ENCODE data around the gene NMNAT3. TPM values are rescaled to one million over a fixed set of nuclear protein-coding genes. Genes with fewer than 3 reads are reported as not detected.

The NMNAT3 gene
- 0.04 TPM for polyA plus RNA-seq (2012; ENCODE audit: missing spikeins)

GRCh38 chr3:139677388-139678155, at the start of gene NMNAT3:
NMNAT3 (minus strand) TSS chr3:139677972; CDS start chr3:139627724, 50,248 bp downstream.
- DNase-seq (ENCODE audit: insufficient read length) (peak; percentile 54), FAIRE-seq (no peak)
- TF ChIP-seq TAF1 (IDR thresholded peaks at IDR 0.05; ENCODE audit: borderline replicate concordance, low read depth, low read length) (no peak), POLR2A (IDR thresholded peaks at IDR 0.05; ENCODE audit: low read depth, low read length) (no peak), POLR2AphosphoS5 (IDR thresholded peaks at IDR 0.05; ENCODE audit: low read depth, low read length) (no peak)

GRCh38 chr3:139721370-139721769, 43.6 kb upstream of the NMNAT3 start:
- FAIRE-seq, result no peak
- DNase-seq (ENCODE audit: insufficient read length), result no peak
- TF ChIP-seq POLR2A (IDR thresholded peaks at IDR 0.05; ENCODE audit: low read depth, low read length), result no peak
- no peak for TF ChIP-seq TAF1 (IDR thresholded peaks at IDR 0.05; ENCODE audit: borderline replicate concordance, low read depth, low read length)

GRCh38 chr3:139718415-139718814, 40.6 kb upstream of the NMNAT3 start:
- TF ChIP-seq TAF1 (IDR thresholded peaks at IDR 0.05; ENCODE audit: borderline replicate concordance, low read depth, low read length), result no peak
- no peak for TF ChIP-seq POLR2AphosphoS5 (IDR thresholded peaks at IDR 0.05; ENCODE audit: low read depth, low read length)
- no peak for TF ChIP-seq POLR2A (IDR thresholded peaks at IDR 0.05; ENCODE audit: low read depth, low read length)
- FAIRE-seq (no peak), DNase-seq (ENCODE audit: insufficient read length) (no peak)

- TF ChIP-seq TAF1 (IDR thresholded peaks at IDR 0.05; ENCODE audit: borderline replicate concordance, low read depth, low read length), result no peak
- TF ChIP-seq POLR2A (IDR thresholded peaks at IDR 0.05; ENCODE audit: low read depth, low read length), result no peak
- no peak for TF ChIP-seq POLR2AphosphoS5 (IDR thresholded peaks at IDR 0.05; ENCODE audit: low read depth, low read length)
- FAIRE-seq (no peak), DNase-seq (ENCODE audit: insufficient read length) (no peak)
These were observed 39.2 kb upstream of the NMNAT3 start for GRCh38 chr3:139716908-139717485.

GRCh38 chr3:139715743-139716360, 38.1 kb upstream of the NMNAT3 start:
- DNase-seq (ENCODE audit: insufficient read length) (no peak), FAIRE-seq (no peak)
- TF ChIP-seq POLR2A (IDR thresholded peaks at IDR 0.05; ENCODE audit: low read depth, low read length), result no peak
- TF ChIP-seq POLR2AphosphoS5 (IDR thresholded peaks at IDR 0.05; ENCODE audit: low read depth, low read length), result no peak
- TF ChIP-seq TAF1 (IDR thresholded peaks at IDR 0.05; ENCODE audit: borderline replicate concordance, low read depth, low read length), result no peak

- no peak for TF ChIP-seq POLR2AphosphoS5 (IDR thresholded peaks at IDR 0.05; ENCODE audit: low read depth, low read length)
- no peak for TF ChIP-seq POLR2A (IDR thresholded peaks at IDR 0.05; ENCODE audit: low read depth, low read length)
- no peak for TF ChIP-seq TAF1 (IDR thresholded peaks at IDR 0.05; ENCODE audit: borderline replicate concordance, low read depth, low read length)
- DNase-seq (ENCODE audit: insufficient read length) (no peak), FAIRE-seq (no peak)
These were observed 37.4 kb upstream of the NMNAT3 start for GRCh38 chr3:139715166-139715565.

- FAIRE-seq, result no peak
- no peak for DNase-seq (ENCODE audit: insufficient read length)
- TF ChIP-seq POLR2A (IDR thresholded peaks at IDR 0.05; ENCODE audit: low read depth, low read length) (no peak), POLR2AphosphoS5 (IDR thresholded peaks at IDR 0.05; ENCODE audit: low read depth, low read length) (no peak), TAF1 (IDR thresholded peaks at IDR 0.05; ENCODE audit: borderline replicate concordance, low read depth, low read length) (no peak)
These were observed 32.4 kb upstream of the NMNAT3 start for GRCh38 chr3:139710212-139710611.

GRCh38 chr3:139705631-139706030, 27.9 kb upstream of the NMNAT3 start:
- FAIRE-seq (no peak), DNase-seq (ENCODE audit: insufficient read length) (no peak)
- TF ChIP-seq POLR2AphosphoS5 (IDR thresholded peaks at IDR 0.05; ENCODE audit: low read depth, low read length) (no peak), POLR2A (IDR thresholded peaks at IDR 0.05; ENCODE audit: low read depth, low read length) (no peak), TAF1 (IDR thresholded peaks at IDR 0.05; ENCODE audit: borderline replicate concordance, low read depth, low read length) (no peak)

GRCh38 chr3:139696314-139696604, 18.5 kb upstream of the NMNAT3 start:
- FAIRE-seq (no peak), DNase-seq (ENCODE audit: insufficient read length) (no peak)
- TF ChIP-seq POLR2AphosphoS5 (IDR thresholded peaks at IDR 0.05; ENCODE audit: low read depth, low read length) (no peak), TAF1 (IDR thresholded peaks at IDR 0.05; ENCODE audit: borderline replicate concordance, low read depth, low read length) (no peak), POLR2A (IDR thresholded peaks at IDR 0.05; ENCODE audit: low read depth, low read length) (no peak)

- FAIRE-seq (no peak), DNase-seq (ENCODE audit: insufficient read length) (no peak)
- no peak for TF ChIP-seq POLR2AphosphoS5 (IDR thresholded peaks at IDR 0.05; ENCODE audit: low read depth, low read length)
These were observed 17.9 kb upstream of the NMNAT3 start for GRCh38 chr3:139695426-139696313.

GRCh38 chr3:139695007-139695406, 17.2 kb upstream of the NMNAT3 start:
- FAIRE-seq (no peak), DNase-seq (ENCODE audit: insufficient read length) (no peak)
- TF ChIP-seq POLR2AphosphoS5 (IDR thresholded peaks at IDR 0.05; ENCODE audit: low read depth, low read length), result no peak
- TF ChIP-seq POLR2A (IDR thresholded peaks at IDR 0.05; ENCODE audit: low read depth, low read length), result no peak
- no peak for TF ChIP-seq TAF1 (IDR thresholded peaks at IDR 0.05; ENCODE audit: borderline replicate concordance, low read depth, low read length)
